Myocyte (in vitro differentiated cells): Measurements from ENCODE around the gene HOXD4. TPM values are rescaled to one million over a fixed set of nuclear protein-coding genes. Genes with fewer than 3 reads are reported as not detected.

Experiments
- DNase-seq: peaks from one replicate; pipeline ENCODE4 v3.0.0-alpha.2; 2012; ENCODE audit warnings: low read depth
- total RNA-seq: library from RNA; depleted of rRNA; stranded (reverse); fragments of >200 nt; gene quantifications from 2 replicates; pipeline ENCODE4 v1.2.3, GENCODE V29; 2014

HOXD4 gene
- total RNA-seq, 1 donor from 2014 or later = not detected

DNA sequence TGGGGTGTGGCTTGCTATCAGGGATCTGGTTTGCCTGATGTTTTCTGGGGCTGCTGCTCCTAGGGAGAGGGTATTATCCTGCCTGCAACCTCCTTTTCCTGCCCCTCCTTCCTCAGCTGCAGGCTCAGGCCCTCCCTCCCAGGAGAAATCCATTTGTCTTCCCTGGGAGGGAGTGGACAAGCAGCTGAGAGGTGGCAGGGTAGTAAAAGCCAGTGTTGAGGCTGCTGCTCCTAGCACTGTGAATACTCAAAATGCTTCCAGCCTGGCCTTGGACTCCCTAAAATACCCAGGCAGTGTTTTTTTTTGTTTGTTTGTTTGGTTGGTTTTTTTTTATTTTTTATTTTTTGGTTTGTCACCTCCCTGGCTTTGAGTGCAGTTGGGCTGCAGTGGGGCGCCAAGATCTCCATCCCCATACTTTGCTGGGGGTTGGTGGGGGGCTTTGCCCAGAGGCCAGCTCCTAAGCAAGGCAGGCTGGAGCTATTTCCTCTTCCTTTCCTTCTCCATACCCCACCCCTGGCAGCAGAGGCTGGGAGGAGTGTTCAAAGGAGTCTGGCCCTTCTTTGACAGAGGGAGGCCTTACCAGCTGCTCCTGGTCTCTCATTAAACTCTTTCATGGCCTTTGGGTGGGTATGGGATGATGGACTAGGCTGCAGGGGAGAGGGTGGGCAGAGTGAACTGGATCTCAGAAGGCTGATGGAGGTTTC, 19.4 kb downstream of the HOXD4 start:
- DNase-seq = no peak

DNA sequence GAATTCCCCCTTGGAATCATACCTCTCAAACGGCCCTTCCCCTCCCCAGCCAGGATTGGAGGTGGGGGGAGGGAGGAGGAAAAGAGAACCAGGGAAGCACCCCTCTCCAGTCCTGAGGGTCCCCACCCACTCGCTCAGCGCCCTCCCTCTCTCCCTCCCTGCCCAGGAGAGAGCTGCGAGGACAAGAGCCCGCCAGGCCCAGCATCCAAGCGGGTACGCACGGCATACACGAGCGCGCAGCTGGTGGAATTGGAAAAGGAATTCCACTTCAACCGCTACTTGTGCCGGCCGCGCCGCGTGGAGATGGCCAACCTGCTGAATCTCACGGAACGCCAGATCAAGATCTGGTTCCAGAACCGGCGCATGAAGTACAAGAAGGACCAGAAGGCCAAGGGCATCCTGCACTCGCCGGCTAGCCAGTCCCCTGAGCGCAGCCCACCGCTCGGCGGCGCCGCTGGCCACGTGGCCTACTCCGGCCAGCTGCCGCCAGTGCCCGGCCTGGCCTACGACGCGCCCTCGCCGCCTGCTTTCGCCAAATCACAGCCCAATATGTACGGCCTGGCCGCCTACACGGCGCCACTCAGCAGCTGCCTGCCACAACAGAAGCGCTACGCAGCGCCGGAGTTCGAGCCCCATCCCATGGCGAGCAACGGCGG, 20.1 kb downstream of the HOXD4 start:
- no peak for DNase-seq

DNA sequence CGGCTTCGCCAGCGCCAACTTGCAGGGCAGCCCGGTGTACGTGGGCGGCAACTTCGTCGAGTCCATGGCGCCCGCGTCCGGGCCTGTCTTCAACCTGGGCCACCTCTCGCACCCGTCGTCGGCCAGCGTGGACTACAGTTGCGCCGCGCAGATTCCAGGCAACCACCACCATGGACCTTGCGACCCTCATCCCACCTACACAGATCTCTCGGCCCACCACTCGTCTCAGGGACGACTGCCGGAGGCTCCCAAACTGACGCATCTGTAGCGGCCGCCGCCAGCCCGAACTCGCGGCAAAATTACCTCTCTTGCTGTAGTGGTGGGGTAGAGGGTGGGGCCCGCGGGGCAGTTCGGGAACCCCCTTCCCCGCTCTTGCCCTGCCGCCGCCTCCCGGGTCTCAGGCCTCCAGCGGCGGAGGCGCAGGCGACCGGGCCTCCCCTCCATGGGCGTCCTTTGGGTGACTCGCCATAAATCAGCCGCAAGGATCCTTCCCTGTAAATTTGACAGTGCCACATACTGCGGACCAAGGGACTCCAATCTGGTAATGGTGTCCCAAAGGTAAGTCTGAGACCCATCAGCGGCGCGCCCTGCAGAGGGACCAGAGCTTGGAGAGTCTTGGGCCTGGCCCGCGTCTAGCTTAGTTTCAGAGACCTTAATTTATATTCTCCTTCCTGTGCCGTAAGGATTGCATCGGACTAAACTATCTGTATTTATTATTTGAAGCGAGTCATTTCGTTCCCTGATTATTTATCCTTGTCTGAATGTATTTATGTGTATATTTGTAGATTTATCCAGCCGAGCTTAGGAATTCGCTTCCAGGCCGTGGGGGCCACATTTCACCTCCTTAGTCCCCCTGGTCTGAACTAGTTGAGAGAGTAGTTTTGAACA, 20.9 kb downstream of the HOXD4 start:
- no peak for DNase-seq

DNA sequence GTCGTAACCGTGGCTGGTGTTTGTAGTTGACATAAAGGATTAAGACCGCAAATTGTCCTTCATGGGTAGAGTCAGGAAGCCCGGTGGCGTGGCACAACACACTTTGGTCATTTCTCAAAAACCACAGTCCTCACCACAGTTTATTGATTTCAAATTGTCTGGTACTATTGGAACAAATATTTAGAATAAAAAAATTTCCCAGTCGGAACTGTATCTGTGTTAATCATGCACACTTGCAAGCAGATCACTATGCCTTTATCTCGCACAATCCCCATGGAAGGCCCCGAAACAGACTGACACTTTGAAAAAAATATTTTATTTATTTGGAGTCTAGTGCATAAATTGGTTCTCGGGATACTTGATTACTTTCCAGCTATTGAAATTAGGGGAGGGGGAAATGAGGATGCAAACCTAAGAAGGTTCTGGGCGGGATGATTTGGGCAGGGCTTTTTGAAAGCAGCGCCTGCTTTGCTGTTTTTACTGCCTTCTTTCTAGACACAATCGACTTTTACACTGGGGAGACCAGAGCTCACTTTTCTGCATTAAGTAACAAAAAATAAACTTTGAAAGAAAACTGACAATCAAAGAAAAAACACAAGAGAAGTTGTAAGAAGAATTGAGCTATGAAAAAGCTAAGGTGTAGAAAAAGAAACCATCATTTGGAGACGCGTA, 21.7 kb downstream of the HOXD4 start:
- no peak for DNase-seq

DNA sequence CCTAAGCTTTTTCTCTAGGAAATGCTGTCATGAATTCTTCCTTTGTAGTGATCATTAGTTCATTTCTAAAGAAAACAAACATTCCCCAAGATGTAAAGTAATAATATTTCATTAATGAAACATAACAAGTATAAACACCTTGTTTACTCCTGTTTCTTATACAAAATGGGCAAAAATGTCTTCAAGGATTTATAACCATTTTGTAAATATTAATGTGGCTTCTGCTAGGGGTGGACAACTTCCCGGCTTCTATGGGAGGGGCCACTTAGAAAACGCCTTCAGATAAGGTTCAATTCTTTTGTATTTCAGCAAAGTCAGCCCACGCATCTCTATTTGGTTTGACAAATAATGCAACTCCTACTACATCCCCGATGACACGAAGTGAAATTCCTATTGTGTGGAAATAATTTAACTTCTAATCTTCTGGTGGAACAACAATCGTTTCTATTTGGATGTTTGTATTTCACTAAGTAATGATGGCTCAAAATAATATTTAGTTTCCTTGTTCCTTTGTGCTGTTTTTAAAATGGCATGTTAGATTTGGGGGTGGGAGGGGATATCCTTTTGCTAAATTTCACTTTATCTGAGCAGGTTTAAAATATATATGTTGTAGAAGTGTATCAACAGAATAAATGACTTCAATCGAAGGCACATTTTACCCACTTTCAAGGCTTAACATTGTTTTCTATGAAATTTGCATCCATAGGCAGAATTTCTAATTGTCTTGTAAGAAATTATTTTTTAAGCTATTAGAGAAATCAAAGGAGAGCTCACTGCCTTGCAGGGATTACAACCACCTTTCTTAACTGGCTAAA, 22.4 kb downstream of the HOXD4 start:
- no peak for DNase-seq

DNA sequence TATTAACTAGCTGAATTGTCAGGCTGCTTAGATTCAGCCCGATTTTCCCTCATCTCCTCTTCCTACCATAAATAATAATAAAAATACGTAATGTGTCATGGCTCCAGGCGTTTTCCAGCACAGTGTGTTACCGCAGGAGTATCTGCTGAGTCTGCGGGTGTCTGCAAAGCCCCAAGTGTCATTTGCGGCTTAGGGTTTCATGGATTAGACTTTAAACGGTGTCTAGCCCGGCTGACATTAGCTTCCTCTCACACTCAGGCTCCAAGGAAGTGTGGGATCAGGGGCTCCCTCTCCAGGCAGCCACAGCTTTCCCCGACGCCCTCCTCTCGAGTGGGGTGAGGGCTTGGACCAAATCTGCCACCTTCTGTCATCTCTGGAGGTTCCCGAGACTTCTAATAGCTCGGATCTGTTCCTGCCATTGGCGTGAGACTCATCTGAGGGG, 23.1 kb downstream of the HOXD4 start:
- no peak for DNase-seq

DNA sequence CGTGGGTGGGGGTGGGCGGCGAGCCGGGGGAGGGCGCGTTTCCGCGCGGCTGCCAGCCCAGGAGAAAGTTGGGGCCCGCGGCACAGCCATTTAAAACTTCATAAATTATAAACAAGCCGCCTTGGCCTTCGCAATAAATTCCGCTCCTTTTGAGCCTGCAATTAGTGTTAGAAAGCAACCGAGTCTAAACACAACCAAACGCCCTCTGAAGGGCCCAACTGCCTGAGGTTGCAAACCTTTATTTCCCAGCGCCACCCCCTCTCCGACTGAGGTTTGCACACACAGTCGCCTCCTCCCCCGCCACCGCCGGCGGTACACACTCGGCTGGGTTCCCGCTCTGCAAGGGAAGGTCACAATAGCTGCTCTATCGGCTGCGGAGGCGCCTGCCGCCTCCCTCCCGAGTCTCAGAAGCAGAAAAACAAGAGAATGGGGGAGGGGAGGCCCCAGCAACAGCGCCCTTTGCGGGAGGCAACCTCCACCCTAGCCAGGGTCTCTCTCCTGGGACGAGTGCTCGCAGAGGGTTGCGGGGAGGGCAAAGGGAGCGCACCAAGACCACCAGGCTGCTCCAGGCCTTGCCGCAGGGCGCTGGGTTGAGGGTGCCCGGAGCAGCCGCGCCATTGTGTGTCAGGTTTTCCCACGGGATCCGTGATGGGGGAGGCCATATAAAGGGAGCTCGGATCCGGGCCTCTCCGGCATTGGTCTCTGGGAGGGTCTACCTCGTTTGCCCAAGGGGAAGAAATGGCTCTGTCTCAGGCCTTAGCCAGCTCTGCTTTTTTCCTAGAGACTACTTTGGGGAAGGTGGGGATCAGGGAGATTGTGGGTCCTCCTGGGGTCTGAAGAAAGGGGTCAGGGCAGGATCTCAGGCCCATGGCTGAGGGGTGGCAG, 23.7 kb downstream of the HOXD4 start:
- DNase-seq = no peak

DNA sequence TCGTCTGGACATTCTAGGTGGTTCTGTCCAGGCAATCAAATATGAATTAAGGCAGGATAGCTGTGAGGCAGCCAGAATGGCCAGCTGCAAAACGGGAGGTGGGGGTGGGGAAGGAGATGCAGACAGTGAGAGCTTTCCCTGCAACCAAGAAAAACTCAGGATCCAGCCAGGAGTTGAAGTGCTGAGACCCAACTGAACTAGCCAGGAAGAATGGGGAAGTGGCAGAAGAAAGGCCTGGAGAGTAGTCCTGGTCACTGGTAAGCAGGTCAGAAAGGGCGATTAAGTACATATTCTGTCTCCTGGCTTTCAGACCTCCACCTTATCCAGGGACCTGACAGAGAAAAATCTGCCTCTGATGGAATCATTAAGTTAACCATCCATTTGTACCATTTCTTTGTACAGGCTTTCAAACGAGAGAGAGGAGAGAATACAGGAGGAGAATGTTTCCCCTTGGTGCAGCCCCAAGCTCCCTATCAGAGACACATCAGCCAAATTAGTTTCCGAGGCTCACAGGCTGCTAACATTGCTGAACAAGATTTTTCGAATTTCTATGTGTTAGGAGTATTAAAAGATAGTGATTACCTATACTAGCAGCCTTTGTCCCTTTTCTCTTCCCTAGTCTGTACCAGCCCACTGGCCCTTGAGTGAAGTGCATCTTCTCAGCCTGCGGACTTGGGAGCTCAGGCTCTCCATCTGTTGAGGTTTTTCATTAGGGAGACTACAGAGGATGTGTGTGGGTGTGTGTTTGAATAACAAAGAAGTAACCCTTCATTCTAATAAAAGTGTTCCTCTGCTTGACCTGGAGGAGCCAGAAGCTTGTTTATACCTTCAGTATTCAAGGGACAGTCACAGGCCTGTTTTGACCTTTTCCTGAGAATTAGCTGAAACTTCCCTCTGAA, 24.6 kb downstream of the HOXD4 start:
- no peak for DNase-seq

DNA sequence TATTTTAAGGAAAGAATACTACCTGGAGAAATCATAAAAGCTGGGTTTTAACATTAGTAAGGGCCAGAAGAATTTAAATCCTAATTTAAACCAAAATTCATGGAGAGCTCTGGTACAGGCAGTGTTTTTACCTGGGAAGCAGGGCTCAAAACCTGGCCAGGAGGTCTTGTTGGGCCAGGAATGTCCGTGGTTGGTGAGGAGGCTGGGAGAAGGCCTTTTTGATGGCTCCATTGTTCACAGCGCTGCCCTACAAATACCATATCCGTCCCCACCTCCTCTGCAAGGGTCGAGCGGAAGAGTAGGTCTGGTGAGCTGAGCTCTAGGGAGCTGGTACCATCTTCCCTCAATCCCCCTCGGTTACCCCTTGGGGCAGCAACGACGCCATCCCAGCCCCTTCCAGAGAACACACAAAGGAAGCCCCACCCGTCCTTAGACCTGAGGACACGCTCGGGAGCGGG, 26.3 kb downstream of the HOXD4 start:
- no peak for DNase-seq

DNA sequence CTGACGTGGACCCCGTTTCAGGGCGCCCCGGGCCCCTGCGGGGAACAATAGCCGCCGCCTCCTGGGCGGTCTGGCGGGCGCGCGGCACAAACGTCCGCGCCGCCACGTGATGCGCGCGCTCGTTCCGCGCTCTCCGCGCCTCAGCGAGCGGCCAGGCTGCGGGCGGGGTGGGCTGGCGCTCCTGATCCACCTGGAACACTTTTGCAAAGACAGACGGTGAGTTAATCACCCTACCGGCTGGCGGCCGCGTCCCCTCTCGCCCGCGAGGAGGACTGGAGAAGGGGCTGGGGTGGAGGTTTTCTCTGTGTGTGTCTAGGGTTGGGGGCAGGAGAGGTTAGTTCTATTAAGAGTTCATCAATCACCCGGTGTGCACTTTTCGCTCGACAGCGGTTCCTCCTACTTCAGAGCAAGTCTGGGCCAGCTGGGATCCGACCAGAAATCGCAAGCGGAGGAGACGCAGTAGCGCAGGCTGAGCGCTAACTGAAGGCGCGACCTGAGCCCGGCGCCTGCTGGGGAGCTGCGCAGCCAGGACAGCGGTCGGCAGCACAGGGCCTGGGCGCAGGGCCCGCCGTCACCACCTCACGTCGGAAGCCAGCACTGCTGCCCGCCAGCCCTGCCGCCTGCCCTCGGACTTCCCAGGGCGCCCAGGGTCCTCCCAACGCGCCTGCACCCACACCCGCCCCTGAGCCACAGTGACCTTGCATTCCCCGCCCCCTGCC, 26.8 kb downstream of the HOXD4 start:
- DNase-seq = no peak

DNA sequence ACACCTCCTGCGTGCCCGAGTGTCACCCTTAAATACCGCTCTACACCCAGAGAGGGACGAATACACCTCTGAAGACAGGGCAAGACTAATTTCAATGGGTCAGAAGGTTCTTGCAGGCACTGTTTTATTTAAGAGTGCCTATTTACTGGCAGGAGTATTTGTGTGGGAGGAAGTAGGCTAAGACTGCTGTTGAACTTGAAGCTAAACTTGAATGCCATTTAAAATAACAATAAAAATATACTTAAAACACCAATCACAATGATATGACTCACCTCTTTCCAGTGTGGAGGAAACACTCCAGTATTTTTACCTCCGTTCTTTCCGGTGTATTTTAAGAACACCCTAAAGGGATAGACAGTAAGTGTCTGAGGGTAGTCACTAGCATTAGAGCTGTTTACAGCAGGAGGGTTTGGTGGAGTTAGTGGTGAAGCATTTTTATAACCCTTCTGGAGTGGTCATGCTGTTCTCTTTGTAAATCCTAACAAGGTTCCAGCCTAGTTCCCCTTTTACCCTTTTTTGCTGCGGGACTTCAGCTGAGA, 27.5 kb downstream of the HOXD4 start:
- DNase-seq = no peak

DNA sequence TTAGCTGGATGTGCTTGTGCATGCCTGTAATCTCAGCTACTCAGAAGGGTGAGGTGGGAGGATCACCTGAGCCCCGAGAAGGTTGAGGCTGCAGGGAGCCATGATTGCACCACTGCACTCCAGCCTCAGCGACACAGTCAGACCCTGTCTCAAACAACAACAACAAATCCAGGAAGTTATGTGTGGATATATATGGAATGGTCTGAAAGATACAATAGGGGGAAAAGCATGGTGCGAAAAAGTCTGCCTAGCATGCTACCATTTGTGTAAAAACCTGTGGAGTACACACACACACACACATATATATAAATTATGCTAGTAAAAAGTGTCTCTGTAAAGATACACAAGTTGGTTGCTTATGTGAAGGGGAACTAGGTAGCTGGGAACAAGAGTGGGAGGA, 30.2 kb downstream of the HOXD4 start:
- DNase-seq = no peak

DNA sequence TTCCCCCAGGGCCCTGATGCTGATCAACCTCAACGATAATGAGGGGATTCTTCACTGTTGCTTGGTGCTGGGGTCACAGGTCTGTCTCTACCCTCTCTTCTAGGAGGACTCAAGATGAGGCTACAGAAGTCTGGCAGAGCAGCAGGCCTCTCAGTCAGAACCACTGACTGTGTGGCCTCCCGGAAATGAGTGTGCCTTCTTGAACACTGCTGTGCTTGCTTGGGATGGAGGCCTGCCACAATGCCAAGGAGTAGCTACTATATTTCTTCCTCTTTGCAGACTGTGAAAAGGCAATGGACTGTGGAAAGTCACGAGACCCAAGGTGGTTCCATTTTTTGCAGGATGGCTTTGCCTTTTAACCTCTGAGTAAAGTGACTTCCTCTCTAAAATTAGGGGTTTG, 31.3 kb downstream of the HOXD4 start:
- DNase-seq = no peak

DNA sequence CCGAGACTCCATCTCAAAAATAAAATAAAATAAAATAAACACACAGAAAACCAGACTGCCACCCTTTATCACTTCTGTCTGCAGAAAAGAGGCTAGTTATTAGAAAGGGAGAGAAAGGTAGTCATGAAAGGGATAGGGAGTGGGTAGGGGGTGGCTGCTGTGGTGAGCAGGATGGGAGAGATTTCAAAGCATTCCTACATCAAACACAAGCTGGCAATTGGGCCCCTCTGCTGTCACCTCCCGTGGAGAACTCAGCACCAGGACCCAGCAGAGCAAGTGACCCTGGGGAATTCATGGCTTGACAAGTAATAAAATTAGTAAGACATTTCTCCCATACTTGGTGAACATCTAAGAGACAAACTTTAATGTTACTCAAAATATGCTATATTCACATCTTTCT, 33.4 kb downstream of the HOXD4 start:
- DNase-seq = no peak

DNA sequence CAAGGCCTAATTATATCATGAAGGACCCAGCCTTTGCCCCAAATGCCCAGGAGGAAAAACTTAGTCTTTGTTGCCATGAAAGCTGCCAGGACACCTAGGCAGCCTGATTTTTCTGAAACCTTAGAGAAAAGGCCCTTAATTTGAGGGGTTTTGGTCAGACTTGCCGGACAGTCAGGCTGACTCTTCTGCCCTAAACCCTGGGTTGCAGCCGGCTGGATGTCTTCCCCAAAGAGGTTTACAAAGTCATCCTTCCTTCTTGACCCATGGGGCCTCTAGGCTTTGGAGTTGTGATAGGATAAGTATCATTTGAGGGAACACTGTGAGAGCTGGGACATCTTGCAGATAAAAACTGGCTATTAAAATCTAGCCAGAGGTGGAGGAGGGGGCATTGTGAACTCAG, 34.7 kb downstream of the HOXD4 start:
- DNase-seq = no peak

DNA sequence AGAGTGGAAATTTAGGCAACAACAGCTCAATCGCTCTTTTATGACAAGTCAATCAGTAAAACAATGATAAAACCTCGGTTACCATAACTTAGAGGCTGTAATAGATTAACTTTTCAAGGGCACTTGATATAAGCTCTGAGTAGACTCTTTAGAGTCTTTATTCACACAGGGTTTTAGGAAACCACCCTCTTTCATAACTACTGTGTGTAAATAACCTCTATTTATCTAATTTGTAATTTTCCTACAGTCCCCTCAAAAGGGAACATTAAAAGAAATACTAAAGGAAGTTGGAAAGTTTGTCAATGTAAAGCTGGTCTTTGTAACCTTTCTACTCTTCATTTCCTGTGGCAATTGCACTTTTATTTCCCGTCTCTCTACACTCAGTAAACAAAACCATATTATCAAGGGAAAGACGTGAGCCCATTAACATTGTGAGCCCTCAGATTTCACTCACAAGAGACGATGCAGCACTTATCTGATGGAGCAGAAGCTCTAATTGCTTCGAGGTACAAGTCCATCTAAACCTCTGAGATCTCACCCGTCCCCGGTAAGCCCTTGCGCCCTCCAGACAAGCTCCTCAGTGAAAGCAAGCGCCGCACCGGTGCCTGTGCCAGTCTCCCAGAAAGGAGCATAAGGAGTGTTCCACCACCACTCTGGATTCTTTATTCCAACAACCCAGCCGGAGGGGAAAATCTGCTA, 36.0 kb downstream of the HOXD4 start:
- no peak for DNase-seq
